ENCODE measurements around the gene MAP7.
"Not testable (repeated sequence)": the region's sequence is repeated elsewhere in the genome, so short reads cannot be mapped to it uniquely, and the experiment has no call there.

The MAP7 gene

DNA sequence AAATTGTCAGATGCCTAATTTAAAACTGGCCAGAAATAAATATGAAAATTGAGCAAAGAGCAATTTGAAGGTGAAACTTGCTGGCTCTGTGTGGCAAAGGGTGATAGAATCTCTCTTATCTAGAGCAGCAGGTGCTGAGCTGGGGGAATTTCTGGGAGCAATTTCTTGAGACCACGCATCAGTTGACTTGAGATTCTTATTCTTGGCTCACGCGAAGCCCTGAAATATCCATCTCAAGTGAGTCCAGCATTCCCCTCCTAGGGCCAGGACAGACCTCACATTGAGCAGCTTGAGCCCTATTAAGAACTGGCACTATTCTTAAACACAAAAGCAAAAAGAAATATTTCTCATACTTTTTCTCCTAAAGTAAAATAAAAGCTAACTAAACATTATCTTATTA is 66.3 kb downstream of the MAP7 start:
- DNase-seq (ENCODE audit: low spot score), result no peak
- in situ Hi-C loops (cut with MboI; ENCODE audit: low pct_unique_long_range_greater_than_20kb, low sequenced_read_pairs, unreplicated experiment), result no loop called here
- TF ChIP-seq, protein P1, sequence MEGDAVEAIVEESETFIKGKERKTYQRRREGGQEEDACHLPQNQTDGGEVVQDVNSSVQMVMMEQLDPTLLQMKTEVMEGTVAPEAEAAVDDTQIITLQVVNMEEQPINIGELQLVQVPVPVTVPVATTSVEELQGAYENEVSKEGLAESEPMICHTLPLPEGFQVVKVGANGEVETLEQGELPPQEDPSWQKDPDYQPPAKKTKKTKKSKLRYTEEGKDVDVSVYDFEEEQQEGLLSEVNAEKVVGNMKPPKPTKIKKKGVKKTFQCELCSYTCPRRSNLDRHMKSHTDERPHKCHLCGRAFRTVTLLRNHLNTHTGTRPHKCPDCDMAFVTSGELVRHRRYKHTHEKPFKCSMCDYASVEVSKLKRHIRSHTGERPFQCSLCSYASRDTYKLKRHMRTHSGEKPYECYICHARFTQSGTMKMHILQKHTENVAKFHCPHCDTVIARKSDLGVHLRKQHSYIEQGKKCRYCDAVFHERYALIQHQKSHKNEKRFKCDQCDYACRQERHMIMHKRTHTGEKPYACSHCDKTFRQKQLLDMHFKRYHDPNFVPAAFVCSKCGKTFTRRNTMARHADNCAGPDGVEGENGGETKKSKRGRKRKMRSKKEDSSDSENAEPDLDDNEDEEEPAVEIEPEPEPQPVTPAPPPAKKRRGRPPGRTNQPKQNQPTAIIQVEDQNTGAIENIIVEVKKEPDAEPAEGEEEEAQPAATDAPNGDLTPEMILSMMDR (IDR thresholded peaks at IDR 0.05; ENCODE audit: extremely low read depth, insufficient read depth, missing control alignments), result no peak

DNA sequence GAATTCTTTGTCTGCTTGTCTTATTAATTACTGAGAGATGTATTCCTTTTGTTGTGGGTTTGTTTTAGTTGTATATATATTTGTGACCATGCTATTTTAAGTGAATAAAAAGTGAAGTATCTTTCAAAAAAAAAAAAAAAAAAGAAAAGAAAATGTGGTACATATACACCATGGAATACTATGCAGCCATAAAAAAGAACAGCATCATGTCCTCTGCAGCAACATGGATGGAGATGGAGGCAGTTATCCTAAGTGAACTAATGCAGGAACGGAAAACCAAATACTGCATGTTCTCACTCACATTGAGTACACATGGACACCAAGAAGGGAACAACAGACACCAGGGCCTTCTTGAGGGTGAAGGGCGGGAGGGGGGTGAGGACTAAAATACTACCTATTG is 67.2 kb downstream of the MAP7 start:
- in situ Hi-C loops (cut with MboI; ENCODE audit: low pct_unique_long_range_greater_than_20kb, low sequenced_read_pairs, unreplicated experiment); DNase-seq (ENCODE audit: low spot score): not testable (repeated sequence)

DNA sequence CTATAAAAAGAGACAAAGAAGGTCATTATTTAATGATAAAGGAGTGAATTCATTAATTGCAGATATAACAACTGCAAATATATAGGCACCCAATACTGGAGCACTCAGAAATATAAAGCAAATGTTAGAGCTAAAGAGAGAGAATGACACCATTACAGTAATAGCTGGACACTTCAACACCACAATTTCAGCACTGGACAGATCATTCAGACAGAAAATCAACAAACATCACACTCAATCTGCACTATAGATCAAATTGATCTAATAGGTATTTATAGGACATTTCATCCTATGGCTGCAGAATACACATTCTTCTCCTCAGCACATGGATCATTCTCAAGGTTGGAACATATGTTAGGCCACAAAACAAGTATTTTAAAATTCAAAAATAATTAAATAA is 72.7 kb downstream of the MAP7 start:
- no peak for DNase-seq (ENCODE audit: low spot score)
- TF ChIP-seq, protein P1 (IDR thresholded peaks at IDR 0.05; ENCODE audit: extremely low read depth, insufficient read depth, missing control alignments), result no peak
- in situ Hi-C loops (cut with MboI; ENCODE audit: low pct_unique_long_range_greater_than_20kb, low sequenced_read_pairs, unreplicated experiment), result no loop called here

GRCh38 chr6:136475686-136476085 is 74.5 kb downstream of the MAP7 start:
- in situ Hi-C loops (cut with MboI; ENCODE audit: low pct_unique_long_range_greater_than_20kb, low sequenced_read_pairs, unreplicated experiment), result no loop called here
- TF ChIP-seq, protein P1 (IDR thresholded peaks at IDR 0.05; ENCODE audit: extremely low read depth, insufficient read depth, missing control alignments), result no peak
- no peak for DNase-seq (ENCODE audit: low spot score)

DNA sequence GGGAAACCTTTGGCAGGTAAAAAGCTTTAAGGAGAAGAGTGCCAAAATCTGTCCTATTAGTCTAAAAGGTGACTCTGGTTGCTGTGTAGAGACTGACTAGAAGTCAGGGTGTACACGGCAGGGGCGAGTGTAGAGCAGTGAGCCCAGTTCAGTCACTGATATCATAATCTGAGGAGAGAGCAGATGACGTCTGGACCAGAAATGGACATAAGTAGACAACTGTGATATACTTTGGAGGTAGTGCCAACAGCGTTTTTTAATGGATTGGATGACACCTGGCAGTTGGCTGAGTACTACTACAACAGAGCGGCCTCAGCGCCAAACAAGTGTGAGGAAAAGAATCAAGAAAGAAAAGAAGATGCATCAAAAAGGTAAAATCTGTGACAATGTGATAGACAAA is 76.0 kb downstream of the MAP7 start:
- in situ Hi-C loops (cut with MboI; ENCODE audit: low pct_unique_long_range_greater_than_20kb, low sequenced_read_pairs, unreplicated experiment), result no loop called here
- no peak for DNase-seq (ENCODE audit: low spot score)
- TF ChIP-seq, protein P1 (IDR thresholded peaks at IDR 0.05; ENCODE audit: extremely low read depth, insufficient read depth, missing control alignments), result no peak

GRCh38 chr6:136471922-136472321 is 78.3 kb downstream of the MAP7 start:
- TF ChIP-seq, protein P1 (IDR thresholded peaks at IDR 0.05; ENCODE audit: extremely low read depth, insufficient read depth, missing control alignments), result no peak
- no peak for DNase-seq (ENCODE audit: low spot score)
- in situ Hi-C loops (cut with MboI; ENCODE audit: low pct_unique_long_range_greater_than_20kb, low sequenced_read_pairs, unreplicated experiment), result no loop called here

GRCh38 chr6:136471372-136471771 is 78.8 kb downstream of the MAP7 start:
- no peak for DNase-seq (ENCODE audit: low spot score)
- TF ChIP-seq, protein P1 (IDR thresholded peaks at IDR 0.05; ENCODE audit: extremely low read depth, insufficient read depth, missing control alignments), result no peak

More at GRCh38 chr6:136471372-136471771, 78.8 kb downstream of the MAP7 start:
- in situ Hi-C loops (cut with MboI; ENCODE audit: low pct_unique_long_range_greater_than_20kb, low sequenced_read_pairs, unreplicated experiment), result no loop called here

All from GM13977 (cell line).